MM.1S (cell line): ENCODE measurements around the gene BLOC1S4.
"Not testable (repeated sequence)": the region's sequence is repeated elsewhere in the genome, so short reads cannot be mapped to it uniquely, and the experiment has no call there.

ENCODE experiments used
- DNase-seq: peaks from one replicate; pipeline ENCODE4 v3.0.0-alpha.2; 2015
- H2AFZ ChIP-seq: fragments of 300-600 bp; sonication (generic); 2 replicates; pipeline ENCODE4 v1.6.0; 2016; ENCODE audit warnings: antibody characterized with exemption, low read length
- H3F3A ChIP-seq: fragments of 300-600 bp; sonication (generic); 2 replicates; pipeline ENCODE4 v1.6.1; 2016; ENCODE audit warnings: mild to moderate bottlenecking, antibody characterized with exemption, low read length, moderate library complexity, mixed read lengths; ENCODE audit not compliant: insufficient read depth
- H3K27ac ChIP-seq: fragments of 300-600 bp; sonication (generic); 2 replicates; pipeline ENCODE4 v1.5.1; 2016; ENCODE audit warnings: mild to moderate bottlenecking, low read length
- H3K27me3 ChIP-seq: fragments of 300-600 bp; sonication (generic); replicated peaks from 2 replicates; pipeline ENCODE4 v1.6.0; 2016; ENCODE audit warnings: low read length; ENCODE audit not compliant: insufficient read depth
- H3K36me3 ChIP-seq: fragments of 300-600 bp; sonication (generic); replicated peaks from 2 replicates; pipeline ENCODE4 v1.6.1; 2016; ENCODE audit warnings: mild to moderate bottlenecking, low read length, mixed read lengths; ENCODE audit not compliant: insufficient read depth
- H3K4me1 ChIP-seq: fragments of 300-600 bp; sonication (generic); 2 replicates; pipeline ENCODE4 v1.6.1; 2016; ENCODE audit warnings: low read length, mixed read lengths
- H3K4me2 ChIP-seq: fragments of 300-600 bp; sonication (generic); 2 replicates; pipeline ENCODE4 v1.6.0; 2016; ENCODE audit warnings: low read depth, low read length
- H3K4me3 ChIP-seq: fragments of 300-600 bp; sonication (generic); 2 replicates; pipeline ENCODE4 v1.5.1; 2016; ENCODE audit warnings: low read length, mixed read lengths
- H3K79me2 ChIP-seq: fragments of 300-600 bp; sonication (generic); 2 replicates; pipeline ENCODE4 v1.6.1; 2016; ENCODE audit warnings: mixed run types, low read length, mixed read lengths
- H3K9ac ChIP-seq: fragments of 300-600 bp; sonication (generic); 2 replicates; pipeline ENCODE4 v1.6.1; 2016; ENCODE audit warnings: low read length, mixed read lengths
- H3K9me2 ChIP-seq: fragments of 300-600 bp; sonication (generic); replicated peaks from 2 replicates; pipeline ENCODE4 v1.6.1; 2016; ENCODE audit warnings: mild to moderate bottlenecking, low read length, mixed read lengths; ENCODE audit not compliant: insufficient read depth
- H3K9me3 ChIP-seq: fragments of 300-600 bp; sonication (generic); replicated peaks from 2 replicates; pipeline ENCODE4 v1.6.1; 2016; ENCODE audit warnings: mild to moderate bottlenecking, low read length, mixed read lengths; ENCODE audit not compliant: insufficient read depth
- H4K20me1 ChIP-seq: fragments of 300-600 bp; sonication (generic); 2 replicates; pipeline ENCODE4 v1.6.1; 2016; ENCODE audit warnings: mild to moderate bottlenecking, low read length, moderate library complexity, mixed read lengths; ENCODE audit not compliant: insufficient read depth
- EZH2 ChIP-seq: fragments of 300-600 bp; sonication (generic); optimal IDR thresholded peaks from 2 replicates; pipeline ENCODE3; 2017; ENCODE audit warnings: low read depth, mild to moderate bottlenecking, antibody characterized with exemption, low read length, mixed read lengths
- EZH2phosphoT487 ChIP-seq: fragments of 300-600 bp; sonication (generic); IDR thresholded peaks from 2 replicates; pipeline ENCODE4 v1.6.1; 2018; ENCODE audit warnings: antibody characterized with exemption, low read length
- TF ChIP-seq, protein P1 (sequence below): fragments of 300-600 bp; sonication (generic); IDR thresholded peaks from 2 replicates; pipeline ENCODE4 v1.5.1; 2016; ENCODE audit warnings: antibody characterized with exemption, low read length, mixed read lengths

BLOC1S4 gene

DNA sequence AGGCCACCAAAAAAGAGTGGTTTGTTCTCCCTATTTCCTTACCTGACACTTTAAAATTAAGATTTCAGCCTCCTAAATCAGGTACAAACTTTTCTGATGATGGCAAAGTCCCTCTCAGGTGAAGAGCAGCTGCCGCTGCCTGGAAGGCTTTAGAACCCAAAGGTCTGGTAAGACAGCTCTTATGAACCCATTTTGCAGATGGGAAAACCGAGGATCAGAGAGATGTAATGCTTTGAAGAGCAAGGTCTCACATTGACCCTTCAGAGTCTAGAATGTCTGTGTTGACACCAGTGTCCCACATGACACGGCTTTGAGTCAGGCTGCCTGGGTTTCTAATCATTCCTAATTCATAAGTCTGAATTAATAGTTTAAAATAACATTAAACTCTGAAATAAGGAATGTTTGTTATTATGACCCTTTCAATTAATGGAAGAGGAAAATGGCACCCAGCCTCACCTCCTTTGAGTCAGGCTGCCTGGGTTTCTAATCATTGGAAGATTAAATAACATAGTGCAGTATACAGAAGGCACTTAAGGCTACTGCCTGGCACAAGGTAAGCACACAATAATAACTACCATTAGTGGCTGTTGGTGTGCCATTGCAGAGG, 38.6 kb downstream of the BLOC1S4 start:
- no peaks in the 10 kb centered on the region for H3K79me2 ChIP-seq
- no peak overlapping the region for H3K4me3 ChIP-seq
- no peak overlapping the region for H2AFZ ChIP-seq
- H3K27me3 ChIP-seq: peaks cover 5% of the 10 kb centered on the region; the same call in 1 of the 2 replicates
- no peak overlapping the region for H3K4me2 ChIP-seq
- no peaks in the 10 kb centered on the region for H3K4me1 ChIP-seq
- no peaks in the 10 kb centered on the region for H3F3A ChIP-seq
- no peaks in the 10 kb centered on the region for H4K20me1 ChIP-seq
- no peaks in the 10 kb centered on the region for H3K9me2 ChIP-seq
- TF ChIP-seq EZH2 (no peak), EZH2phosphoT487 (no peak)
- TF ChIP-seq, protein P1, sequence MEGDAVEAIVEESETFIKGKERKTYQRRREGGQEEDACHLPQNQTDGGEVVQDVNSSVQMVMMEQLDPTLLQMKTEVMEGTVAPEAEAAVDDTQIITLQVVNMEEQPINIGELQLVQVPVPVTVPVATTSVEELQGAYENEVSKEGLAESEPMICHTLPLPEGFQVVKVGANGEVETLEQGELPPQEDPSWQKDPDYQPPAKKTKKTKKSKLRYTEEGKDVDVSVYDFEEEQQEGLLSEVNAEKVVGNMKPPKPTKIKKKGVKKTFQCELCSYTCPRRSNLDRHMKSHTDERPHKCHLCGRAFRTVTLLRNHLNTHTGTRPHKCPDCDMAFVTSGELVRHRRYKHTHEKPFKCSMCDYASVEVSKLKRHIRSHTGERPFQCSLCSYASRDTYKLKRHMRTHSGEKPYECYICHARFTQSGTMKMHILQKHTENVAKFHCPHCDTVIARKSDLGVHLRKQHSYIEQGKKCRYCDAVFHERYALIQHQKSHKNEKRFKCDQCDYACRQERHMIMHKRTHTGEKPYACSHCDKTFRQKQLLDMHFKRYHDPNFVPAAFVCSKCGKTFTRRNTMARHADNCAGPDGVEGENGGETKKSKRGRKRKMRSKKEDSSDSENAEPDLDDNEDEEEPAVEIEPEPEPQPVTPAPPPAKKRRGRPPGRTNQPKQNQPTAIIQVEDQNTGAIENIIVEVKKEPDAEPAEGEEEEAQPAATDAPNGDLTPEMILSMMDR: no peak
- no peaks in the 10 kb centered on the region for H3K9me3 ChIP-seq
- DNase-seq: no peak
- no peaks in the 10 kb centered on the region for H3K36me3 ChIP-seq
- H3K27ac ChIP-seq: no peak overlapping the region
- no peak overlapping the region for H3K9ac ChIP-seq

DNA sequence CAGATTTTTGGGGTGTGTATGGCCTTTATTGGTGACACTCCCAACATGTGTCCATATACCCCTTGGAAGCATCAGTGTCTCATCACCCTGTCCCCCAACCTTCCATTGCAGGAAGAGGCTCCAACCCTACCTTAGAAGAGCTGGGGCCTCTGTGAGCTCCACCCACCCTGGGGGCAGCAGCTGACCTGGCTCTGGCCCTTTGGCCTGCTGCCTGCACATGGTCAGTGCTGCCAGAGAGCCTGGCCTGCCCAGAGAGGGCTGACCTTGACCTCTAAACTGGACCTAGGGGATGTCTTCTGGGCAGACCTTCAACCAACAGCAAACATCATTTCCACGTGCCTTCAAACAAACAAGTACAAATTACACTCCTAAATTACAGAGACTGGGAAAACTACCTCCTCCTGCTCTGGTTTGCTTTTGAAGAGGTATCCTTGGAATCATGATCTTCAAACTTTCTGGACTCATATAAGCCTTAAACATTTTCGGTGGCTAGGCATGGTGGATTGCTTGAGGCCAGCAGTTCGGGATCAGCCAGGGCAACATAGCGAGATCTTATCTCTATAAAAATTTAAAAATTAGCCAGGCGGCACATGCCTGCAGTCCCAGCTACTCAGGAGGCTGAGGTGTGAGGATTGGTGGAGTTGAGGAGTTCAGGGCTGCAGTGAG, 39.2 kb downstream of the BLOC1S4 start:
- Histone ChIP-seq H3F3A (no peaks in the 10 kb centered on the region), H3K4me3 (no peak overlapping the region), H3K9ac (no peak overlapping the region), H3K9me3 (no peaks in the 10 kb centered on the region), H3K36me3 (no peaks in the 10 kb centered on the region), H4K20me1 (no peaks in the 10 kb centered on the region), H2AFZ (no peak overlapping the region), H3K27me3 (peaks cover 5% of the 10 kb centered on the region; the same call in 1 of the 2 replicates), H3K79me2 (no peaks in the 10 kb centered on the region), H3K27ac (no peak overlapping the region), H3K4me1 (no peaks in the 10 kb centered on the region), H3K9me2 (no peaks in the 10 kb centered on the region), H3K4me2 (no peak overlapping the region)
- TF ChIP-seq EZH2phosphoT487 (no peak), EZH2 (no peak)
- TF ChIP-seq, protein P1: no peak
- DNase-seq: no peak

DNA sequence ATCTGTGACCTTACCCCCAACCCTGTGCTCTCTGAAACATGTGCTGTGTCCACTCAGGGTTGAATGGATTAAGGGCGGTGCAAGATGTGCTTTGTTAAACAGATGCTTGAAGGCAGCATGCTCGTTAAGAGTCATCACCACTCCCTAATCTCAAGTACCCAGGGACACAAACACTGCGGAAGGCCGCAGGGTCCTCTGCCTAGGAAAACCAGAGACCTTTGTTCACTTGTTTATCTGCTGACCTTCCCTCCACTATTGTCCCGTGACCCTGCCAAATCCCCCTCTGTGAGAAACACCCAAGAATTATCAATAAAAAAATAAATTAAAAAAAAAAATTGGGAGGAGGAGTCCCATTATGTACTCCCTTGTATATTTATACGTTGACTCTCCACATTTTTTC, 40.4 kb downstream of the BLOC1S4 start:
- DNase-seq, H3F3A ChIP-seq, H3K79me2 ChIP-seq, H3K4me2 ChIP-seq, H3K9me2 ChIP-seq, H3K27me3 ChIP-seq, H2AFZ ChIP-seq, H3K9ac ChIP-seq, H4K20me1 ChIP-seq, H3K4me1 ChIP-seq, H3K9me3 ChIP-seq, H3K27ac ChIP-seq, H3K36me3 ChIP-seq, H3K4me3 ChIP-seq: not testable (repeated sequence)

DNA sequence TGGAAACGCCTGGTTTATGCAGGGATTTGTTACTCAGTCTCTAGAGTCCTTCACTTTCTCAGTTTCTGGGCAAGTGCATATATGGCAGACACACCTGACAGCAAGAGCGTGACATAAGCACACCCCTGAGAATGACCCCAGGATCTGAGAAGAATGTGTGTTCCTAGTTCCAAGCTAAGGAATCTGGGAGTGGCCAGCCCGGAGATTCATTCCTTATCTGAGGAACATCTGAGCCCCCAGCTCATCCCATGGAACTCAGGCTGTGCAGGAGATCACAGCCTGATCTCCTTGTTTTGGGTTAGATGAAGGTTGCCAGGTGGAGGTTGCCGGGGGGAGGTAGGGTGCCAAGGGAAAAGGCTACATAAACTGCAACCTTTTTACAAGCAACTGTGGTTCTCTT, 42.8 kb downstream of the BLOC1S4 start:
- Histone ChIP-seq H3K9me2 (no peaks in the 10 kb centered on the region), H3K9ac (no peak overlapping the region), H3K27me3 (peaks cover 13% of the 10 kb centered on the region; the same call in 1 of the 2 replicates), H3F3A (no peaks in the 10 kb centered on the region), H3K36me3 (no peaks in the 10 kb centered on the region), H3K27ac (no peak overlapping the region), H3K4me3 (no peak overlapping the region), H2AFZ (no peak overlapping the region), H3K4me2 (no peak overlapping the region), H4K20me1 (no peaks in the 10 kb centered on the region), H3K4me1 (no peaks in the 10 kb centered on the region), H3K79me2 (no peaks in the 10 kb centered on the region), H3K9me3 (no peaks in the 10 kb centered on the region)
- no peak for TF ChIP-seq EZH2phosphoT487
- TF ChIP-seq EZH2: no peak
- TF ChIP-seq, protein P1: no peak
- no peak for DNase-seq
